ENCODE measurements around the gene ETV6.

GRCh38 chr12:11703378-11703777 is 53.9 kb downstream of the ETV6 start:
- TF ChIP-seq ZNF431 (CRISPR knock-in tag; IDR thresholded peaks at IDR 0.05) (no peak), POLR2AphosphoS5 (IDR thresholded peaks at IDR 0.05; ENCODE audit: control insufficient read depth, insufficient read depth, low read depth, low read length) (no peak)
